B cell (primary cell): ENCODE results near the gene PAK1IP1.
"Not testable (repeated sequence)": the region's sequence is repeated elsewhere in the genome, so short reads cannot be mapped to it uniquely, and the experiment has no call there.

Source experiments
- EZH2 ChIP-seq: IDR thresholded peaks from 2 replicates; pipeline ENCODE4 v1.6.1; 2012; ENCODE audit warnings: borderline replicate concordance, low read depth, mild to moderate bottlenecking, moderate library complexity, low read length; ENCODE audit not compliant: insufficient read depth, poor library complexity, severe bottlenecking
- TF ChIP-seq, protein P1 (sequence below): fragments of 200-600 bp; IDR thresholded peaks from one replicate; pipeline ENCODE4 v1.8.0; 2022; ENCODE audit warnings: antibody characterized with exemption, mild to moderate bottlenecking

DNA sequence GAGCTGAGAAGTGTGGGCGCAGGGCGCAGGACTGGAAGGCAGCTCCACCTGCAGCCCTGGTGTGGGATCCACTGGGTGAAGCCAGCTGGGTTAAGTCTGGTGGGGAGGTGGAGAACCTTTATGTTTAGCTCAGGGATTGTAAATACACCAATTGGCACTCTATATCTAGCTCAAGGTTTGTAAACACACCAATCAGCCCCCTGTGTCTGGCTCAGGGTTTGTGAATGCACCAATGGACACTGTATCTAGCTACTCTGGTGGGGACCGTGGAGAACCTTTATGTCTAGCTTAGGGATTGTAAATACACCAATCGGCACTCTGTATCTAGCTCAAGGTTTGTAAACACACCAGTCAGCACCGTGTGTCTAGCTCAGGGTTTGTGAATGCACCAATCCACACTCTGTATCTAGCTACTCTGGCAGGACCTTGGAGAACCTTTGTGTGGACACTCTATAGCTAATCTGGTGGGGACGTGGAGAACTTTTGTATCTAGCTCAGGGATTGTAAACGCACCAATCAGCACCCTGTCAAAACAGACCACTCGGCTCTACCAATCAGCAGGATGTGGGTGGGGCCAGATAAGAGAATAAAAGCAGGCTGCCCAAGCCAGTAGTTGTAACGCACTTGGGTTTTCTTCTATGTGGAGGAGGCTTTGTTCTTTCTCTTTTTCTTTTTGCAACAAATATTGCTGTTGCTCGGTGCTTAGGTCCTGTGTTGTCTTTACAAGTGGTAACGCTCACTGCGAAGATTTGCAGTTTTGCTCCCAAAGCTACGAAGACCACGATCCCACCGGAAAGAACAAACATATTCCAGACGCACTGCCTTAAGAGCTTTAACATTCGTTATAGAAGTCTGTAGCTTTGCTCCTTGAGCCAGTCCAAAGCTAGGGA is 26.4 kb downstream of the PAK1IP1 start:
- TF ChIP-seq, protein P1, sequence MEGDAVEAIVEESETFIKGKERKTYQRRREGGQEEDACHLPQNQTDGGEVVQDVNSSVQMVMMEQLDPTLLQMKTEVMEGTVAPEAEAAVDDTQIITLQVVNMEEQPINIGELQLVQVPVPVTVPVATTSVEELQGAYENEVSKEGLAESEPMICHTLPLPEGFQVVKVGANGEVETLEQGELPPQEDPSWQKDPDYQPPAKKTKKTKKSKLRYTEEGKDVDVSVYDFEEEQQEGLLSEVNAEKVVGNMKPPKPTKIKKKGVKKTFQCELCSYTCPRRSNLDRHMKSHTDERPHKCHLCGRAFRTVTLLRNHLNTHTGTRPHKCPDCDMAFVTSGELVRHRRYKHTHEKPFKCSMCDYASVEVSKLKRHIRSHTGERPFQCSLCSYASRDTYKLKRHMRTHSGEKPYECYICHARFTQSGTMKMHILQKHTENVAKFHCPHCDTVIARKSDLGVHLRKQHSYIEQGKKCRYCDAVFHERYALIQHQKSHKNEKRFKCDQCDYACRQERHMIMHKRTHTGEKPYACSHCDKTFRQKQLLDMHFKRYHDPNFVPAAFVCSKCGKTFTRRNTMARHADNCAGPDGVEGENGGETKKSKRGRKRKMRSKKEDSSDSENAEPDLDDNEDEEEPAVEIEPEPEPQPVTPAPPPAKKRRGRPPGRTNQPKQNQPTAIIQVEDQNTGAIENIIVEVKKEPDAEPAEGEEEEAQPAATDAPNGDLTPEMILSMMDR, result not testable (repeated sequence)
- TF ChIP-seq EZH2, result not testable (repeated sequence)
